Bronchial epithelial cell (primary cell): ENCODE results near the gene MAB21L1. TPM values are rescaled to one million over a fixed set of nuclear protein-coding genes. Genes with fewer than 3 reads are reported as not detected.

Experiments
- DNase-seq: peaks from one replicate; pipeline ENCODE4 v3.0.0-alpha.2; 2010; ENCODE audit warnings: low read depth
- FAIRE-seq: peaks from 2 replicates; lab custom pipeline; 2011; peaks lifted over from hg19 to GRCh38; lab: Jason Lieb, UNC
- H3K27me3 ChIP-seq: 2 replicates; pipeline ENCODE4 v1.5.1; 2011; ENCODE audit warnings: low read length; ENCODE audit not compliant: control insufficient read depth, insufficient read depth
- H3K36me3 ChIP-seq: 2 replicates; pipeline ENCODE4 v1.5.1; 2011; ENCODE audit warnings: low read length; ENCODE audit not compliant: control insufficient read depth, insufficient read depth
- H3K4me3 ChIP-seq: 2 replicates; pipeline ENCODE4 v1.5.1; 2011; ENCODE audit warnings: mild to moderate bottlenecking, low read depth, low read length, control low read depth
- CTCF ChIP-seq: IDR thresholded peaks from 2 replicates; pipeline ENCODE4 v1.5.1; 2011; ENCODE audit warnings: mild to moderate bottlenecking, moderate library complexity, low read length, control low read depth, inconsistent platforms; ENCODE audit not compliant: insufficient read depth, severe bottlenecking
- total RNA-seq: library from RNA; depleted of rRNA; stranded (reverse); fragments of >200 nt; gene quantifications from 2 replicates; pipeline ENCODE4 v1.2.1, GENCODE V29; 2014

Gene MAB21L1
- total RNA-seq, 1 donor from 2014 or later: not detected

- no peak for TF ChIP-seq CTCF
- no peak for FAIRE-seq
- H3K4me3 ChIP-seq: no peak overlapping the region
- no peak for DNase-seq
- no peaks in the 10 kb centered on the region for H3K27me3 ChIP-seq
- no peaks in the 10 kb centered on the region for H3K36me3 ChIP-seq
Measured at GRCh38 chr13:35478271-35479037, 2.0 kb upstream of the MAB21L1 start.

- FAIRE-seq (no peak), DNase-seq (no peak)
- H3K36me3 ChIP-seq: no peaks in the 10 kb centered on the region
- no peak for TF ChIP-seq CTCF
- H3K27me3 ChIP-seq: no peaks in the 10 kb centered on the region
- no peak overlapping the region for H3K4me3 ChIP-seq
Measured at GRCh38 chr13:35477386-35477946, 977 bp upstream of the MAB21L1 start.

GRCh38 chr13:35475212-35475959 lies 1.1 kb downstream of the MAB21L1 start:
- no peak for TF ChIP-seq CTCF
- peaks cover 2% of the 10 kb centered on the region for H3K27me3 ChIP-seq
- FAIRE-seq (no peak), DNase-seq (peak; percentile 2)
- H3K36me3 ChIP-seq: no peaks in the 10 kb centered on the region
- peak overlapping the region; percentile 40 for H3K4me3 ChIP-seq

- FAIRE-seq (no peak), DNase-seq (no peak)
- peaks cover 2% of the 10 kb centered on the region for H3K27me3 ChIP-seq
- H3K36me3 ChIP-seq: no peaks in the 10 kb centered on the region
- no peak for TF ChIP-seq CTCF
- H3K4me3 ChIP-seq: peak overlapping the region; percentile 40
Measured at GRCh38 chr13:35474496-35475211, 1.8 kb downstream of the MAB21L1 start.

- H3K36me3 ChIP-seq: no peaks in the 10 kb centered on the region
- TF ChIP-seq CTCF: no peak
- H3K4me3 ChIP-seq: no peak overlapping the region
- peaks cover 2% of the 10 kb centered on the region for H3K27me3 ChIP-seq
- no peak for FAIRE-seq
- no peak for DNase-seq
Measured at GRCh38 chr13:35473802-35474201, 2.7 kb downstream of the MAB21L1 start.
